ENCODE data around the gene IL19. TPM values are rescaled to one million over a fixed set of nuclear protein-coding genes. Genes with fewer than 3 reads are reported as not detected.

IL19 gene
- total RNA-seq, 1 donor = 1.7 TPM

DNA sequence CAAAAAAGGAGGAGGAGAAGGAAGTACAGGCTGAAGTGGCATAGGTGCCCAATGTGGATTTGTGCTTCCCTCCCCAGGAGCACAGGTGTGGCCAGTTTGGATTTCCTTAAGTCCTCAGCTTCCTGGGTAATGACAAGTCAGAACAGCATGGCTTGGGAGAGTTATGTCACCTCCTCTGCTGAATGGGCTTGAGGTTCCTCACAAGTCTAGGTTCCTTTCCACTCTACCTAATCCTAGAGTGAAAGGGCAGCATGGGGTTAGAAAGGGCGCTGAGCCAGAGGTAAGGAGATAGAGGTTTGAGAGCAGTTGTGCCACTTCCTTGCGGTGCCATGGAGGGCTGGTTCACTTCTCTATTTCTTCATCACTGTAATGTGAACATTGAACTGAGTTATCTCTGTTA is 59.3 kb downstream of the IL19 start:
- H3K4me3 ChIP-seq (ENCODE audit: low read depth, low read length) = no peak overlapping the region
- TF ChIP-seq, protein P1, sequence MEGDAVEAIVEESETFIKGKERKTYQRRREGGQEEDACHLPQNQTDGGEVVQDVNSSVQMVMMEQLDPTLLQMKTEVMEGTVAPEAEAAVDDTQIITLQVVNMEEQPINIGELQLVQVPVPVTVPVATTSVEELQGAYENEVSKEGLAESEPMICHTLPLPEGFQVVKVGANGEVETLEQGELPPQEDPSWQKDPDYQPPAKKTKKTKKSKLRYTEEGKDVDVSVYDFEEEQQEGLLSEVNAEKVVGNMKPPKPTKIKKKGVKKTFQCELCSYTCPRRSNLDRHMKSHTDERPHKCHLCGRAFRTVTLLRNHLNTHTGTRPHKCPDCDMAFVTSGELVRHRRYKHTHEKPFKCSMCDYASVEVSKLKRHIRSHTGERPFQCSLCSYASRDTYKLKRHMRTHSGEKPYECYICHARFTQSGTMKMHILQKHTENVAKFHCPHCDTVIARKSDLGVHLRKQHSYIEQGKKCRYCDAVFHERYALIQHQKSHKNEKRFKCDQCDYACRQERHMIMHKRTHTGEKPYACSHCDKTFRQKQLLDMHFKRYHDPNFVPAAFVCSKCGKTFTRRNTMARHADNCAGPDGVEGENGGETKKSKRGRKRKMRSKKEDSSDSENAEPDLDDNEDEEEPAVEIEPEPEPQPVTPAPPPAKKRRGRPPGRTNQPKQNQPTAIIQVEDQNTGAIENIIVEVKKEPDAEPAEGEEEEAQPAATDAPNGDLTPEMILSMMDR (IDR thresholded peaks at IDR 0.05; ENCODE audit: insufficient read depth, low read depth, low read length) = no peak
- no peak for DNase-seq (ENCODE audit: low read depth)

DNA sequence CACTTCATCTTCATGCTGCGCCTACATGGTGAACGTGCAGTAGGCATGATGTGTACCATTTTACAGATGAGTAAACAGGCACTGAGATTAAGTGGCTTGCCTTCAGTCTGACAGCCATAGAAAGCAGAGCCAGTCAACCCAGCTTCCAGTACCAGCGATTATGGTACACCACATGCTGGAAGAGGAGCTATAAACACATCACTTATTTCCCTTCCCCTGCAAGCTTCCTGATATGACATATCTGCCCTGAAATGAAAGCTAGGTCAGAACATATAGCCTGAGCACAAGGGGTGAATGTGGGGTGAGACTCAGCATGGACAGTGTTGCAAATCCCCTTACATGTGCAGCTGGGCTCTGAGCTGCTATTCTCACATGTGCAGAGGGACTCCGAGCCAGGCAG is 61.1 kb downstream of the IL19 start:
- TF ChIP-seq, protein P1 (IDR thresholded peaks at IDR 0.05; ENCODE audit: insufficient read depth, low read depth, low read length) = no peak
- no peak overlapping the region for H3K4me3 ChIP-seq (ENCODE audit: low read depth, low read length)
- DNase-seq (ENCODE audit: low read depth) = no peak

DNA sequence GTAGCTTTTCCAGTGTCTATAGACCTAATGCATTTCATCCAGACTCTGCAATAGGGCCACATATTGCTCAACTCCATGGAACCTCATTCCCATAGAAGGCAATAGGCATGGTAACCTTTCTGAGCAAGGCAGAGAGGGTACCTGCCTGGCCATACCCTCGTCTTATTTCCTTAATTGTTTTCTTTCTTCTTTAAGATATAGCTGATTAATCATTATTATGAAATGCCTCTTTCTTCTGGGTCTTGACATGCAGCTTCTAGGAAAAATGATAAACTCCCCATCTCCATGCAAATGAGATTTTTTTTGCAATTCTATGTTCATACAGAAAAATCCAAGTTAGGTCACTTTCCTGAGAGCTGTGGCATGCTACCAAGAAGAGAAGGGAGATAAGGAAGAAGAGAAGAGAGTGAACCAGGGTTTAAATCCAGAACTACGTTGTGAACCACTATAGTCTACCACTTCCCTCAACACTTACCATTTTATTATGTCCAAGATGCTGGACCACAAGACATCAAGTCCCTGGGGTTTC is 61.8 kb downstream of the IL19 start:
- H3K4me3 ChIP-seq (ENCODE audit: low read depth, low read length) = no peak overlapping the region
- TF ChIP-seq, protein P1 (IDR thresholded peaks at IDR 0.05; ENCODE audit: insufficient read depth, low read depth, low read length) = no peak
- no peak for DNase-seq (ENCODE audit: low read depth)

DNA sequence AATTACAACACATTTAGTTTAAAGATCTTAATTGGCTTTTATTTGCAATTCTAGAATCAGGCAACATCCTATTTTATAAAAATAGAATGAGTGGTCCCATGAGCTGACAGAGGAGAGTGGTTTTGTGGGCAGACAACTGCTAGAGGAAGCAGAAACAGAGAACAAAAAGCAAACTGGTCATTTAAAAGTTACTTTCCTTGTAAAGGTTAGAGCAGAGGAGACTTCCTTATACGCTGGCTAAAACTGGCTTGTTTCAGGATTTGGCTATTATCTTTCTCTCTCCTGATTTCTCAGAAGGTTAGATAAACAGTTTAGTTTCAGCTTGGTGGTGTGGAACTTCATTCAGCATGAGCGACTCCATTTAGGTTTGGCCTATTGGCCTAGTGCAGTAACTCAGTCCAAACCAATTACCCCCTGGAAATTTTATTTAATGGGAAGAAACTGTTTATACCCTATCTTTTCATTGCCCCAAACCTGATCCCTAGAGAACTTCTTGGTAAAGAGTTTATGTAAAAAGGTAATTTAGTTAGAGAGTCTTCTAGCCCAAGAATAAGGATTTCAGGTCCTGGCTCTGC is 62.6 kb downstream of the IL19 start:
- DNase-seq (ENCODE audit: low read depth) = no peak
- H3K4me3 ChIP-seq (ENCODE audit: low read depth, low read length) = no peak overlapping the region
- TF ChIP-seq, protein P1 (IDR thresholded peaks at IDR 0.05; ENCODE audit: insufficient read depth, low read depth, low read length) = no peak

DNA sequence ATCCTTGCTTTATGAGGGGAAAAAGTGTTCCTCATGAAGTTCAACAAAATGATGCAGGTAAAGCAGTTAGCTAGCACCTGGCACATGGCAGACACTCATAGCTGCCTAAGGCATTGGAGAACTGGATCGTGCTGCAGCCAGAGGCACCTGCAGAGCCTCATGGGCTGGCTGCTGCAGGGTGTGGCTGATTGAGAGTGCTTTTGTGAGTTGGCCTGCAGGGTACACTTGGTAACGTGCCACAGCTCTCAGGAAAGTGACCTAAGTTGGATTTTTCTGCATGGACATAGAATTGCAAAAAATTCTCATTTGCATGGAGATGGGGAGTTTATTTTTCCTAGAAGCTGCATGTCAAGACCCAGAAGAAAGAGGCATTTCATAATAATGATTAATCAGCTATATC is 63.2 kb downstream of the IL19 start:
- no peak overlapping the region for H3K4me3 ChIP-seq (ENCODE audit: low read depth, low read length)
- TF ChIP-seq, protein P1 (IDR thresholded peaks at IDR 0.05; ENCODE audit: insufficient read depth, low read depth, low read length) = no peak
- DNase-seq (ENCODE audit: low read depth) = no peak

DNA sequence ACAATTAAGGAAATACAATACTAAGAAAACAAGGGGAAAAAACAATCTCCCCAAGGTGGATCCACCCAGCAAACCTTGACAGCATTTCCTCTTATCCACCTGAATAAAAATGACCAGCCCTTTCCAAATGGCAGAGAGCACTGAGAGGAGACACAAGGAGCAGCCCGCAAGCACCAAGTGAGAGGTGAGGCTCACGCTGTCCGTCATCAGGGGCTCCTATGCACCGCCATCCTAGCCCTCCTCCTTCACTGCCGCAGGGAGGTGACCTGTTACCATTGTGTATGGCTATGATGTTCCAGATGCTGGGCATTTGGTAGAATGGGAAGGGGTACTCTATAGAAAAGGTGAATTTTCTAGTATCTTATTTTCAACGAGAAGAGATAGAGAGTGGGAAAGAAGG is 63.6 kb downstream of the IL19 start:
- no peak for DNase-seq (ENCODE audit: low read depth)
- H3K4me3 ChIP-seq (ENCODE audit: low read depth, low read length) = no peak overlapping the region
- TF ChIP-seq, protein P1 (IDR thresholded peaks at IDR 0.05; ENCODE audit: insufficient read depth, low read depth, low read length) = no peak

DNA sequence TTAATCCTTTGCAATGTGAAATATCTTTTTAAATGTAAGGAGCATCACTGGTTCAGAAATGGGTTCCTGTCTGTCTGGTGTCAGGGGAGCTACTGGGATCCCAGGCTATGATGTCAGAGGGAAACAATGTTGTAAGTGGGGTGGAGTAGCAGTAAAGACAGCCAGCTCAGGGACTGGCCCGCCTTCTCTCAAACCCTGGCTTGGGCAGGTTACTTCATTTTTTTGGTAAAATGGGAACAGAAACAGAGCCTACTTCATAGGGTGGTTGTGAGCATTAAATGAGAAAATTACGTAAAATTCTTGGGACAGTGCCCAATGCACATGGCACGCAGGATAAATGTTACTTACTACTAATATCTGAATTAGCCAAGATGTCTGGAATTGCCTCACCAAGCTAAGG is 64.1 kb downstream of the IL19 start:
- TF ChIP-seq, protein P1 (IDR thresholded peaks at IDR 0.05; ENCODE audit: insufficient read depth, low read depth, low read length) = no peak
- H3K4me3 ChIP-seq (ENCODE audit: low read depth, low read length) = no peak overlapping the region
- no peak for DNase-seq (ENCODE audit: low read depth)
